NK-92 (cell line): Measurements from ENCODE around the gene FLNC.

ENCODE experiments used
- DNase-seq: peaks from one replicate; lab custom pipeline; 2025; ENCODE audit not compliant: unreplicated experiment; lab: John Stamatoyannopoulos, UW

The FLNC gene

DNA sequence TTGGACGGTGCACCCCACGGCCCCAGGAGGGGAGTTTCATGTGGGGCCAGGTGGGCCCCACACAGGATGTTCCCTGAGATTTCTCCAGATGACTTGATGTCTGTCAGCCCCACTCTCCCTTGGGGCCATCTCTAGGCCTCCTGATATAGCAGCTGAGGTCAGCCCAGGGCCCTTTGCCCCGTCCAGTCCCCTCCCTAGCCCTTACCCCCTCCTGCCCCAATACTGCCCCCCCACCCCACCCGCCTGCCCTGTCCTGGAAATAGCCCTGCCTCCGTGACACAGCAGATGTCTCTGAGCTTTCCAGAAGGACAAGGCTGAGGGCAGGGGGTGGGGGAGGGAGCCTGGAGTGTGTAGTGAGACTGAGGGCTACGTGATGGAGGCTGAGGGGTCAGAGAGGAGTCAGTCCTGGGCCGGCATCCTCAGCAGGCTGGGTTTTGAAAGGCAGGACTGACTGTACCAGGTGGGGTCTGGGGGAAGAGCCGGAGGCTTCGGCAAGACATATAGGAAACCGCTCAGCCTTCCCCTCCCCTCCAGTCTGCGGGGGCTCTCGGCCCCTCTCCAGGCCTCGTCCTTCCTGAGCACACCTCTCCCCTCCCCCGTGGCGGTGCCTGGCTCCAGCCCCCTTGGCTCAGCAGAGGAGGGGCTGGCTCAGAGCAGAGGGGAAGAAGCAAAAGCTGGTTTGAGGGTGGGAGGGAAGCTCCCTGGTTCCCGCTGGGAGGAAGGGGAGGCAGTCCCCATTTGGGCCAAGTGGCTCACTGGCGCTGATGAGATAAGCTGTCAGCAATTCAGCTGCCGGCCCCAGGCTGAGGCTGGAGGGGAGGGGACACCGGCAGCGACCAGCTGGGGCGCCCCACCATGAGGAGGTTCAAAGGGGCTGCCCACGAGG is 2.0 kb downstream of the FLNC start:
- no peak for DNase-seq

DNA sequence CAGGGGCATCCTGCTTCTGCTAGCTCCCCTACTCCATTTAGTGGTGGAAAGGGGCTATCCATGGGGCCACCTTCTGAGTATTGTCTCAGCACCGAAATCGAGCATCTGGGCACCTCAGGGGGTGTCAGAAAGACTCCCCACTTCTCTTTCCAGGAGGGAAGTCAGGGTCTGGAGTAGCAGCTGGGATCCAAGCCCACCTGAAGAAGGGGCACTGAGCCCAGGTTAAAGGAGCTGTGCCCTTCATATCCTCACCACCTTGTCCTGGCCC is 2.6 kb downstream of the FLNC start:
- no peak for DNase-seq

DNA sequence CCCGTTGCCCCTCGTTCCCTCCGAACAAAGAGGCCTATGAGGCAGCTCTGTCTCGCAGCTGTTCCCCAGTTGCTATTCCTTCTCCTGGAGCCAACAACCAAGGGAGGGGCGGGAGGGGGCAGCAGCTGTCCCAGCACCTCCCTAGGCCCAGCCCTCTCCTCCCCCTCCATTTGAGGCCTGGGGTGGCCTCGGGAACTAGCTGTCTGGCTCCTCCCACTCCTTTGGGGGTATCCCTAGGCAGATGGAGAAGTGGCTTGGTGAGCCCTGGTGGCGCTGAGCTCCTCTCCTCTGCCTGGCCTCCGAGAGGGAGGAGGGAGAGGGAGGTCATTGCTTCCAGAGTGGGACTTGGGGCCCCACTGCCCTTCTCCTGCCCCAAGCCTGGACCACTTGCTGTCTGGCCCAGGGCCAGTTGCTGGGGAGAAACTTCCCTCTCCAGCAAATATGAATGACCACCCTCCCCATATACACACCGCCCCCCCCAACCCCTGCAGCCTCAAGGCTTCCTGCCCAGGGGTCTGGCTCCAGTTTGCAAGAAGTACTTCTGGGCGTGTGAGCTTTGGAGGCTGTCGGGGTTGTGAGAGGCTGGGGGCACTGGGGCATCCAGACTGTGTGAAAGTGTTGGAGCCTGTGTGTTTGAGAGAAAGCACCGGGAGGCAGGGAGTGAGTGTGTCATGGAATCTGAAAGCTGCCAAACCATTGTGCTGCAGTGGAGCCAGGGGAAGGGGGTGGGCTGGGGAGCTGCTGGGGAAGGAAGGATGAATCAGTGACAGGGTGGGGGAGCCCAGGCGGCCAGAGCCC is 3.1 kb downstream of the FLNC start:
- DNase-seq, result no peak

DNA sequence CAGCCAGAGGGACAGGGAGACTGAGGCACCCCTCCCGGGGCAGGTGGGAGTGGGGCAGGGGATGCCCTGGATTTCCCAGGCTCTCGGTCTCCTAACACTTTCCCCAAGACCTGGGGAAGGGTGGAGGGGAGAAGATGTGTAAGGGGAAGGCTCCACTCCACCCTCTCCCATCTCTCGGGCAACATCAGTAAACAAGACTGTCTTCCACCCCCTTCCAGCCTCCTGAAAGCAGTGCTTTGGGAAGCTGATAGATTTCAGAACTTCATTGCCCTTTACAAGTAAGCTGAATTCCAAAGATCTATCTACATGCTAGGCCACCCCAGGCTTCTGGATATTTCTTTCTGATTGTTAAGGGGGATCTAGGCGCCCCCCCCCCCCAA is 3.7 kb downstream of the FLNC start:
- no peak for DNase-seq

DNA sequence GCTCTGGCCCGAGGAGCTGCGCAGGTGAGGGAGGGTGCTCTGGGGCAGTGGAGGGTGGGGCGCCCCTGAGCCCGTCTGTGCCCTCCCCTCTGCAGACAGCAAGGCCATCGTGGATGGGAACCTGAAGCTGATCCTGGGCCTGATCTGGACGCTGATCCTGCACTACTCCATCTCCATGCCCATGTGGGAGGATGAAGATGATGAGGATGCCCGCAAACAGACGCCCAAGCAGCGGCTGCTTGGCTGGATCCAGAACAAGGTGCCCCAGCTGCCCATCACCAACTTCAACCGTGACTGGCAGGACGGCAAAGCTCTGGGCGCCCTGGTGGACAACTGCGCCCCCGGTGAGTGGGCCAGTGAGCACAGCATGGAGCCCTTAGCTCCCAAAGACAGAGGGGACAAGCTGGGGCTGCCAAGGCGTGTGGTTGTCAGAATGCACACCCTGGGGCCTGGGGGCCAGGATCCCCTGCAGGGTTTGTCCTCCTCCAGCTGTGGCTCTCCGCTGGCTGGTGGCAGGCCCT is 5.1 kb downstream of the FLNC start:
- no peak for DNase-seq

DNA sequence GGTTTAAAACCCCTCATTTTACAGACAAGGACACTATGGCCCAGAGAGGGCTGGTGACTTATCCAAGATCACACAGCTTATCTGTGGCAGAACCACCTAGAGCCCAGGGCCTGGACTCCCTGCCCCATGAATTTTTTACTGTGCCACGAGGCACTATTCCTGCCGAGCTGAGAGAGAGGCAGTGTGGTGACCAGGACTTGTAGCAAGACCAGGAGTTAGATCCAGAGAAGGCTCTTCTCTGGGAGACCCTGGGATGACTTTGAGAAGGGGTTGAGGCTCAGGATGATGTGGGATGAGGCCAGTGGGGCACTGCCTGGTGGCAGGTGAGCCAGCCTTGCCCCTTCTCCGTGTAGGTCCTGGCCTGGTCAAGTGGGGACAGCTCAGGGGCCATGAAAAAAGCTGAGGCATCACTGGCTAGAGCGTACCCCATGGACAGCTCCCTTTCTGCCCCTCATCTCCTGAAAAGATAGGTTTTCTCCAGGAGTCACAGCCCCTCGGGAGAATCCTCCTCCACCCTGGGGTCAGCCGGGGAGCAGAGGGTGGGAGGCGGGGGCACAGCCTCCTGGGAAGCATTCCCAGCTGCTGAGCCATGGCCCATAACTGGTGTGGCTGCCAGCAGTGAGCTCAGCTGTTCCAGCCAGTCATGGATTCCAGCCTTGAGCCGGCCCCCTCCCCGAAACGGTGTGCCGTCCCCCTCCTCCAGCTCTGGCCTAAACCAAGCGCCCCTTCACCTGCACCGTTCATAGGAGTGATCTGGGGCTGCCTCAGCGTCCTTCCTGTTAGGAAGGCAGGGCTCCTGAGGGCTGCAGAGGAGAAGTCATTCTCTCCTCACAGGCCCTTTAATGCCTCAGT is 5.8 kb downstream of the FLNC start:
- DNase-seq, result no peak

DNA sequence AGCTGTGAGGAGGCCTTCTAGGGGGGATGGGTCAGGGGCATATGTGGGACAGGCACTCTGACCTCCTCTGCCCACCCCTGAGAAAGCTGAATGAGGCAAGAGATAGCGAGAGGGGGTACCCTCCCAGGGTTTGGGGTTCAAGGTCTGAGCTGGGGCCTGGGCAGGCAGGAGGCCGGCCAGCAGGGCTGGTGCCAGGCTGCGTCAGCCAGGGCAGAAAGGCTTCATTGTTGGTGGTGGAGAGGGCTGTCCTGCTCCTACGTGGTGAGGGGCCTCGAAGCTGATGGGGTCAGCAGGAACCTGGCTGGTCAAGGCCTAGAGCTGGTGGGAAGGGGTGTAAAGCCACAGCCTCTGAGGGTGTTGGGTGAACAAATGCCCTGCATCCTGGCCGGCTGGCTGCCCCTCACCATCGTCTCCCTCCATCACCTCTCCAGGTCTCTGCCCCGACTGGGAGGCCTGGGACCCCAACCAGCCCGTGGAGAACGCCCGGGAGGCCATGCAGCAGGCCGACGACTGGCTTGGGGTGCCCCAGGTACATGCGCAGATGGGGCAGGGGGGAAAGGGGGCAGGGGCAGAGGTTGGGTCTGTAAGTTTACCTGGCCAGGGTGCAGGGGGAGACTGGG is 6.6 kb downstream of the FLNC start:
- no peak for DNase-seq

DNA sequence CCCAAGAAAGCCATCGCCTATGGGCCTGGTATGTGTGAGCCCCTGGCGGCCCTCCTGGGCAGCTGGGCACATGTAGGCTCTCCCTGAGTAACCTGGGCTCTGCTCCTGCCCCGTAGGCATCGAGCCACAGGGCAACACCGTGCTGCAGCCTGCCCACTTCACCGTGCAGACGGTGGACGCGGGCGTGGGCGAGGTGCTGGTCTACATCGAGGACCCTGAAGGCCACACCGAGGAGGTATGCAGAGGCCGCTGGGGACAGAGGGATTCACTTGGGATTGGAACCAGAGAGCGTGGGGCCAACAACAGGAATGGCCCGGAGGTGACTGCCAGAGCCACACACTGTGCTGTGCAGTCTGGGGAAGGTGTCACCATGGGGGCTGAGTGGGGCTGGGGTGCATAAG is 7.3 kb downstream of the FLNC start:
- DNase-seq, result no peak

DNA sequence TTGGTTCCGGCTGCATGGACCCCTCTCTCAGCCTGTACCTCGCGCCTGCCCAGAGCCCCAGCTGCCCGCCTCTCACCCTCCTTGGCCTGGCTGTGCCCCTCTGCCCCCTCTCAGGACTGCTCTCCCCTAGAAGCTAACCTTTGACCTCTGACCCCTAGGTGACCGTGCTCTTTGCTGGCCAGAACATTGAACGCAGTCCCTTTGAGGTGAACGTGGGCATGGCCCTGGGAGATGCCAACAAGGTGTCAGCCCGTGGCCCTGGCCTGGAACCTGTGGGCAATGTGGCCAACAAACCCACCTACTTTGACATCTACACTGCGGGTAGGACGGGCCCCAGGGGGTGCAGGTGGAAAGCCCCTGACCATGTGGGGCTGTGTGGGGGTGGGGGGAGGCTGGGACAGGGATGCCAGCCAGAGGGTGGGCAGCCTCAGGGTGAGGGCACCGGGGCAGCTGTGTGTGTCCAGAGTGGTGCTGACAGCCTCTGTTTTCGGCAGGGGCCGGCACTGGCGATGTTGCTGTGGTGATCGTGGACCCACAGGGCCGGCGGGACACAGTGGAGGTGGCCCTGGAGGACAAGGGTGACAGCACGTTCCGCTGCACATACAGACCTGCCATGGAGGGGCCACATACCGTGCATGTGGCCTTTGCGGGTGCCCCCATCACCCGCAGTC is 8.0 kb downstream of the FLNC start:
- DNase-seq, result no peak

DNA sequence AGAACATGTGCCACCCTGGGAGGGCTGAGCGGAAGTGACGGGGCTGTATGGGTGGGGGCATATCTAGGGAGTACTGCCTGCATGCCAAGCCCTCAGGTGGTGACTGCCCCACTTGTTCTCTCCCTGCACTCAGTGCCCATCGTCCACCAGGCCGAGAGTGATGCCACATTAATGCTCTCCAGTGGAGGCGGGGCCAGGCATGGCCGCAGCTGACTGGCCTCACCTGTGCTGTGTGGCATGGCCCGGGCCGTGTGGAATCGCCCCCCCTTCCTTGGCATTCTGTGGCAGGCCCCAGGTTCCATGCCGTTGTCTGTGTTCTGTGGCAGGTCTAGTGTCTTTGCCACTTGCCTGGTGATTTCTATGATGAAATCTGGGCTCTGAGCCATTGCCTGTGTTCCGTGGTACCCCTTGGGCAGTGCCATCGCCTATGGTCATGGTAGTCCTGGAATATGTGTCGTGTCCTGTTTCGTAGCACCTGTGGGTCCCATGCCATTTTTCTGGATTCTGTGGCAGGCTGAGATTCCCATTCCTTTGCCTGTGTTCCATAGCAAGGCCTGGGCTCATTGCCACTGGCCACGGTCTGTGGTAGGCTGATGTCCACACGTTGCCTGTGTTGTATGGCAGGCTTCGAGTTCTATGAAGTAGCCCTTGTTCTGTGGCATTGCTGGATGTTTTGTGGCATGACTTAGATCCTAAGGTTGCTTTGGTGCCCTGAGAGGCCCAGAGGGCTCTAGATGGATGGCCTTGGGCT is 8.9 kb downstream of the FLNC start:
- no peak for DNase-seq

DNA sequence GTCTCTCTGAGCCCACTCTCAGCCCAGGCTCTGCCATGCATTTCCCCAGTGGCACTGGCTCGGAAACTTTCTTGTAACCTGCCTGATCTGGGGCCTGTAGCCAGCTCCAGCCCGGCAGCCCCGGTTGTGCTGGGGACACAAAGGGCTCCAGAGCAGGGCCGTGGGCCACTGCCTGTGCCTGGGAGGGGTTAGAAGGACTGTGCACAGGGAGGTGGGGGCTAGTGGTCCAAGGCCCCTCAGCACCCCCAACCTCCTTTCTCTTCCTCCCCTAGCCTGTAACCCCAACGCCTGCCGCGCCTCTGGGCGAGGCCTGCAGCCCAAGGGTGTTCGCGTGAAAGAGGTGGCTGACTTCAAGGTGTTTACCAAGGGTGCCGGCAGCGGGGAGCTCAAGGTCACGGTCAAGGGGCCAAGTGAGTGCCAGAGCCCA is 9.6 kb downstream of the FLNC start:
- DNase-seq, result no peak

DNA sequence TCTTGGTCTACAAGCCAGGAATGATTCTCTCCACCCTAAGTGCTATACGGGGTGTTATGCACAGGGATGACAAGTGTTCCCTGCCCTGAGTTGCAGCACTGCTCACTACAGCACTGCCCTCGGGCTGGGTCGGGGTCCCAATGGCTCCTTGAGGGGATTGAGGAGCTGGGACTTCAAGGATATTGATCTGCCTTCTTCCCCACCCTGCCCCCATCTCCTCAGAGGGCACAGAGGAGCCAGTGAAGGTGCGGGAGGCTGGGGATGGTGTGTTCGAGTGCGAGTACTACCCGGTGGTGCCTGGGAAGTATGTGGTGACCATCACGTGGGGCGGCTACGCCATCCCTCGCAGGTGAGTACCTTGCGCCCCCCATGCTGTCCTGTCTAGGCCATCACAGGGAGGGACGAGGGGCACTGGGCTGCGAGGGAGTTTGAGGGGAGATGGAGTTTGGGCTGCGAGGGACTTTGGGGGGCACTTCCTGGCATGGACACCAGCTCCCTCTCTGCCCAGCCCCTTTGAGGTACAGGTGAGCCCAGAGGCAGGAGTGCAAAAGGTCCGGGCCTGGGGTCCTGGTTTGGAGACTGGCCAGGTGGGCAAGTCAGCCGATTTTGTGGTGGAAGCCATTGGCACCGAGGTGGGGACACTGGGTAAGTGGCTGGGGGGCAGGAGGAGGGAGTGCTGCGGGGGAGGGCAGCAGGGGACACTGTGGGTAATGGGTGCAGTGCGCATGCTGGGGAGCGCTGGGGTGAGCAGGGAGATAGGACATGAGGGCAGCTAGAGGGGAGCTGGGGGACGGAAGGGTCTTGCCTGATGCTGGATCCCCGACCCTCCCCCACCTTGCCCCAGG is 10.3 kb downstream of the FLNC start:
- no peak for DNase-seq

DNA sequence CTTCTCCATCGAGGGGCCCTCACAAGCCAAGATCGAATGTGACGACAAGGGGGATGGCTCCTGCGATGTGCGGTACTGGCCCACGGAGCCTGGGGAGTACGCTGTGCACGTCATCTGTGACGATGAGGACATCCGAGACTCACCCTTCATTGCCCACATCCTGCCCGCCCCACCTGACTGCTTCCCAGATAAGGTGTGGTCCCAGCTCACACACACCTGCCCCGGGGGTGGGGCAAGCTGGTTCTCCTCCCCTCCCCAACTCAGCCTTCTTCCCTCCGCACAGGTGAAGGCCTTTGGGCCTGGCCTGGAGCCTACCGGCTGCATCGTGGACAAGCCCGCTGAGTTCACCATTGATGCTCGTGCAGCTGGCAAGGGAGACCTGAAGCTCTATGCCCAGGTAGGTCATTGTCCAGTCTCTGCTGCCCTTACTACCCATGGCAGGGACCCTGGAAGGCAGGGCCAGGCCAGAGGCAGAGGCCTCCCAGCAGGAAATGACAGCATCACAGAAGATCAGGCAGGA is 11.0 kb downstream of the FLNC start:
- no peak for DNase-seq

DNA sequence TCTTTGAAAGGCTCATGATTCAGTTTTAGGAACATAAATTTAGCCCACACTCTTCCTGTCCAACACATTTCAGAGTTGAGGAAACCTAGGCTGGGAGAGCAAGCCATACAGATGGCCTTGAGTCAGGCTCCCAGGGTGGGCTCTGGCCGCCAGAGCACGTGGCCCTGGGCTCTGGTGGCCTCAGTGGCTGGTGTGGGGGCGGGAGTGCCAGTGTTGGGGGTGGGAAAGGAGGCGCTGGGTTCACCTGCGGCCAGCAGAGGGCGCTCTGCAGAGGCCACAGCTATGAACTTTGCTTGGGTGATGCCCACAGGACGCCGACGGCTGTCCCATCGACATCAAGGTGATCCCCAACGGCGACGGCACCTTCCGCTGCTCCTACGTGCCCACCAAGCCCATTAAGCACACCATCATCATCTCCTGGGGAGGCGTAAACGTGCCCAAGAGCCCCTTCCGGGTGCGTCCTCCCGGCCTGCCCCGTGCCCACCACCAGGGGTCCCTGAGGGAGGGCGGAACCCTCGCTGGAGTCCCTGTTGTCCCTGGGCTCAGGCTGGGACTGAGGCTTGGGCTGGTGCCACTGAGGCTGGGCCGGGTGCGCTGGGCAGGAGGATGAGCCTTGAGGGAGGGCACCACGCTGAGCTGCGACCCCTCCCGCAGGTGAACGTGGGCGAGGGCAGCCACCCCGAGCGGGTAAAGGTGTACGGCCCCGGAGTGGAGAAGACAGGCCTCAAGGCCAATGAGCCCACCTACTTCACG is 11.9 kb downstream of the FLNC start:
- no peak for DNase-seq

DNA sequence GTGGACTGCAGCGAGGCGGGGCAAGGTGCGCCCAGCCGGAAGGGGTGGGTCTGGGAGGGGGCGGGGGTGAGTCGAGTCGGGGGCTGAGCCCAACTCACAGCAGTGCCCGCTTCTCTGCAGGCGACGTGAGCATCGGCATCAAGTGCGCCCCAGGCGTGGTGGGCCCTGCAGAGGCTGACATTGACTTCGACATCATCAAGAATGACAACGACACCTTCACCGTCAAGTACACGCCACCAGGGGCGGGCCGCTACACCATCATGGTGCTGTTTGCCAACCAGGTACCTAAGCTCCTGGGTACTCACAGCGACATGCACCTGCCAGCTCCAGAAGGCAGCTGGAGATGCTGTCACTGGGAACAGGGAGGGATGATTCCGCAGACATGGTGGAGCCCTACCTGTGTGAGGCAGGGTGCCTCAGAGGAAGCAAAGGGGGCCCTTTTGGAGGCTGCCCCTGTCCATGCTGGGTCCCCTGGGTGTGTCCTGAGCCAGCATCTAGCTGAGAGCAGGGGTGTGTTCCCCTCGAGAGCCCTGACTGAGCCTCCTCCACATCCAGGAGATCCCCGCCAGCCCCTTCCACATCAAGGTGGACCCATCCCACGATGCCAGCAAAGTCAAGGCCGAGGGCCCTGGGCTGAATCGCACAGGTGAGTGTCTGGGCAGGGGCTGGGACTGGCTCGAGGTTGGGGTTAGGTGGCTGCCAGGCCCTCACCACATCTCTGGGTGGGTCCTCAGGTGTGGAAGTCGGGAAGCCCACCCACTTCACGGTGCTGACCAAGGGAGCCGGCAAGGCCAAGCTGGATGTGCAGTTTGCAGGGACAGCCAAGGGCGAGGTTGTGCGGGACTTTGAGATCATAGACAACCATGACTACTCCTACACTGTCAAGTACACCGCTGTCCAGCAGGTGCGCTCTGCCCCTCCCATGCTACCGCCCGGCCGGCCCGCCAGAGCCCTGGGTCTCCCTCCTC is 12.8 kb downstream of the FLNC start:
- no peak for DNase-seq

DNA sequence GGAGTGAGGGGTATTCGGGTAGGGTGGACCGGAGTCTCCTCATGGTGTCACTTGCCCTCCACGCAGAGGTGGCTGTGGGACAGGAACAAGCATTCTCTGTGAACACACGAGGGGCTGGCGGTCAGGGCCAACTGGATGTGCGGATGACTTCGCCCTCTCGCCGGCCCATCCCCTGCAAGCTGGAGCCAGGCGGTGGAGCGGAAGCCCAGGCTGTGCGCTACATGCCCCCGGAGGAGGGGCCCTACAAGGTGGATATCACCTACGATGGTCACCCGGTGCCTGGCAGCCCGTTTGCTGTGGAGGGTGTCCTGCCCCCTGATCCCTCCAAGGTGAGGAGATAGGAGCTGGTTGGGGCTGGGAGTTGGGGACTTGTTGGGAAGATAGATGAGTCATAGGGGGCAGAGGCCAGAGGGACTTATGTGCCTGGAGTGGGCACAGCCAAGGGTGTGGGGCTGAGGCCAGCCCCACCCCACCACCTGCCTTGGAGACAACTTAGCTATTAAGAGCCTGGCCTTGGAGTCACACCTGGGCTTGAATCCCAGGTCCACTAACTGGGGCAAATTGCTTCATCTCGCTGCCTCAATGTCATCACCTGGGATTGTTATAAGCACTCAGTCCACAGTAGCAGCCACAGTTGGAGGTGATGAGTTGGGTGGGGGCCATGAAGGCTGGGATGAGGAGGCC is 13.9 kb downstream of the FLNC start:
- no peak for DNase-seq
